Stomach (tissue), 4 donors: Measurements from ENCODE around the gene PCSK9.

Source experiments
- POLR2A ChIP-seq, 4 donors: fragments of 450-650 bp; IDR thresholded peaks; one replicate each; pipeline ENCODE4 v1.6.1; 2016; ENCODE audit warnings: antibody characterized with exemption in 4 of 4, control low read depth in 2 of 4, mild to moderate bottlenecking in 1 of 4, moderate library complexity in 1 of 4
- POLR2AphosphoS5 ChIP-seq, 3 donors: sonication (generic); formaldehyde crosslinking; IDR thresholded peaks; one replicate each; pipeline ENCODE4 v1.6.1; 2016; ENCODE audit warnings: antibody characterized with exemption in 3 of 3
- TF ChIP-seq, protein P1 (sequence below), 7 experiments: fragments of 450-650 bp in 4 of 7; fragments of 200-600 bp in 3 of 7; sonication (generic) in 3 of 7; IDR thresholded peaks; one replicate each; pipeline ENCODE4 v1.5.1; 2016 to 2019; ENCODE audit warnings: antibody characterized with exemption in 7 of 7, control low read depth in 2 of 7, mild to moderate bottlenecking in 1 of 7

DNA sequence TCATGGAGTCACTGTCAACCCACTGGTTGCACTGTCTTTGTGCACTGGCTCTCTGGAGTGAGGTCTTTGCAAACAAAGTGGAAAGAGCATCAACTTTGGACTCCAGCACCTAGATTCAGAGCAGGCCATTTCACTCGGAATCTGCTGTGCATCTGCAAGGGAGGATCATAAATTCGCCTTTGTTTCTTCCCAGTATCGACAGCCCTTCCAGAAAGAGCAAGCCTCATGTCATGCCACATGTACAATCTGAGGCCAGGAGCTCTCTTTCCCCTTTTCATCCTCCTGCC is 853 bp upstream of the PCSK9 start:
- TF ChIP-seq POLR2A (IDR thresholded peaks at IDR 0.05) (no peak), POLR2AphosphoS5 (IDR thresholded peaks at IDR 0.05) (no peak)
- TF ChIP-seq, protein P1, sequence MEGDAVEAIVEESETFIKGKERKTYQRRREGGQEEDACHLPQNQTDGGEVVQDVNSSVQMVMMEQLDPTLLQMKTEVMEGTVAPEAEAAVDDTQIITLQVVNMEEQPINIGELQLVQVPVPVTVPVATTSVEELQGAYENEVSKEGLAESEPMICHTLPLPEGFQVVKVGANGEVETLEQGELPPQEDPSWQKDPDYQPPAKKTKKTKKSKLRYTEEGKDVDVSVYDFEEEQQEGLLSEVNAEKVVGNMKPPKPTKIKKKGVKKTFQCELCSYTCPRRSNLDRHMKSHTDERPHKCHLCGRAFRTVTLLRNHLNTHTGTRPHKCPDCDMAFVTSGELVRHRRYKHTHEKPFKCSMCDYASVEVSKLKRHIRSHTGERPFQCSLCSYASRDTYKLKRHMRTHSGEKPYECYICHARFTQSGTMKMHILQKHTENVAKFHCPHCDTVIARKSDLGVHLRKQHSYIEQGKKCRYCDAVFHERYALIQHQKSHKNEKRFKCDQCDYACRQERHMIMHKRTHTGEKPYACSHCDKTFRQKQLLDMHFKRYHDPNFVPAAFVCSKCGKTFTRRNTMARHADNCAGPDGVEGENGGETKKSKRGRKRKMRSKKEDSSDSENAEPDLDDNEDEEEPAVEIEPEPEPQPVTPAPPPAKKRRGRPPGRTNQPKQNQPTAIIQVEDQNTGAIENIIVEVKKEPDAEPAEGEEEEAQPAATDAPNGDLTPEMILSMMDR (IDR thresholded peaks at IDR 0.05) = no peak
